ENCODE data around the gene DNAJB4.

GRCh38 chr1:78051005-78051404 is 46.3 kb downstream of the DNAJB4 start:
- TF ChIP-seq ZNF274 (IDR thresholded peaks at IDR 0.05; ENCODE audit: low read depth, low read length) (no peak), YY1 (IDR thresholded peaks at IDR 0.05; ENCODE audit: insufficient read depth, insufficient read length) (no peak)
